Upper lobe of left lung (tissue), 6 donors: ENCODE results near the gene PRKG1. TPM values are rescaled to one million over a fixed set of nuclear protein-coding genes. Genes with fewer than 3 reads are reported as not detected.

Experiments used
- ATAC-seq, 2 donors: fragments of 200-7000 bp; cut with Tn5 transposase; one replicate each; pipeline ENCODE4 v1.9.1; 2022; ENCODE audit warnings: mild to moderate bottlenecking in 2 of 2, moderate library complexity in 2 of 2; ENCODE audit not compliant: low FRiP score in 2 of 2
- DNase-seq, 2 donors: peaks; one replicate each; pipeline ENCODE4 v3.0.0-alpha.2; 2019 to 2020
- H3K27ac ChIP-seq, 4 donors: fragments of 200-600 bp; sonication (generic); one replicate each; pipeline ENCODE4 v1.5.1; 2016 to 2019
- H3K27me3 ChIP-seq, 4 donors: fragments of 200-600 bp; sonication (generic); one replicate each; pipeline ENCODE4 v1.5.1; 2017 to 2019
- H3K36me3 ChIP-seq, 4 donors: fragments of 200-600 bp; sonication (generic); one replicate each; pipeline ENCODE4 v1.5.1; 2016 to 2019
- H3K4me1 ChIP-seq, 4 donors: fragments of 200-600 bp; sonication (generic); one replicate each; pipeline ENCODE4 v1.5.1; 2018 to 2019
- H3K4me3 ChIP-seq, 4 donors: fragments of 200-600 bp; sonication (generic); one replicate each; pipeline ENCODE4 v1.5.1; 2017 to 2019; ENCODE audit warnings: mild to moderate bottlenecking in 2 of 4, moderate library complexity in 1 of 4
- H3K9me3 ChIP-seq, 4 donors: fragments of 200-600 bp; sonication (generic); one replicate each; pipeline ENCODE4 v1.5.1; 2018 to 2019
- EP300 ChIP-seq, 4 donors: sonication (generic); formaldehyde crosslinking; IDR thresholded peaks; one replicate each; pipeline ENCODE4 v1.5.1; 2017; ENCODE audit warnings: antibody characterized with exemption in 4 of 4, control low read depth in 2 of 4
- POLR2A ChIP-seq, 4 donors: fragments of 450-650 bp; IDR thresholded peaks; one replicate each; pipeline ENCODE4 v1.5.1; 2016 to 2017; ENCODE audit warnings: antibody characterized with exemption in 4 of 4, mild to moderate bottlenecking in 2 of 4
- POLR2AphosphoS5 ChIP-seq, 2 donors: sonication (generic); formaldehyde crosslinking; IDR thresholded peaks; one replicate each; pipeline ENCODE4 v1.5.1; 2017; ENCODE audit warnings: antibody characterized with exemption in 2 of 2
- WGBS, 2 donors: methylation state at CpG; one replicate each; pipeline ENCODE4 v1.1.5; 2017 to 2018; 5-methylcytosine and 5-hydroxymethylcytosine counted together
- total RNA-seq, 6 donors: library from RNA; depleted of rRNA in 4 of 6; stranded (reverse); fragments of >200 nt in 4 of 6; gene quantifications; one replicate each; pipeline versions ENCODE4 v1.1.0 to v1.2.1, GENCODE V29; 2016 to 2021
- TF ChIP-seq, protein P1 (sequence below), 6 experiments: fragments of 450-650 bp in 4 of 6; fragments of 200-600 bp in 2 of 6; sonication (generic) in 2 of 6; IDR thresholded peaks; one replicate each; pipeline ENCODE4 v1.5.1; 2016 to 2019; ENCODE audit warnings: antibody characterized with exemption in 6 of 6
- donor health status: DM: no; HTN: no; CAD: no; lungs with moderate emphysema.
- donor health status: DM: no; HTN: yes; CAD: no; lungs with severe emphysema.

PRKG1 gene
- total RNA-seq, 6 donors from 2014 or later = 12.9 to 43.0 (median 25.0) TPM

DNA sequence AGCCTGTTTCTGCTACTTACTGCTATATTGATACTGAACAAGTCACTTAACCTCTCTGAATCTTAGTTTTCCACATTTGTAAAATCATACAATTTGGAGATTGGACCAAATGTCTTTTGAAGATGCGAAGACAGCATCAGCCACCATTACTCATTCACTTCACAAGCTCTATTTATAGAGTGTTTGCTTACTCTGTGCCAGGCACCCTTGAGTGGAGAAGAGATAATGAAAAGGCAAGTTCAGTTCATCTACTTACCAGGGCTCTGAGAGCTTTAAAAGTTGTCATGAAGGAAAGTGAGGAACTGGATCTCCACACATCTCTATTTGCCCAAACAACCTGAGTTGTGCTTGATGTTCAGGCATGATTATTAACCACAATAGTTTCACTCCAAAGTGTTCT, 347.6 kb downstream of the PRKG1 start:
- no peaks in the 10 kb centered on the region for H3K36me3 ChIP-seq

DNA sequence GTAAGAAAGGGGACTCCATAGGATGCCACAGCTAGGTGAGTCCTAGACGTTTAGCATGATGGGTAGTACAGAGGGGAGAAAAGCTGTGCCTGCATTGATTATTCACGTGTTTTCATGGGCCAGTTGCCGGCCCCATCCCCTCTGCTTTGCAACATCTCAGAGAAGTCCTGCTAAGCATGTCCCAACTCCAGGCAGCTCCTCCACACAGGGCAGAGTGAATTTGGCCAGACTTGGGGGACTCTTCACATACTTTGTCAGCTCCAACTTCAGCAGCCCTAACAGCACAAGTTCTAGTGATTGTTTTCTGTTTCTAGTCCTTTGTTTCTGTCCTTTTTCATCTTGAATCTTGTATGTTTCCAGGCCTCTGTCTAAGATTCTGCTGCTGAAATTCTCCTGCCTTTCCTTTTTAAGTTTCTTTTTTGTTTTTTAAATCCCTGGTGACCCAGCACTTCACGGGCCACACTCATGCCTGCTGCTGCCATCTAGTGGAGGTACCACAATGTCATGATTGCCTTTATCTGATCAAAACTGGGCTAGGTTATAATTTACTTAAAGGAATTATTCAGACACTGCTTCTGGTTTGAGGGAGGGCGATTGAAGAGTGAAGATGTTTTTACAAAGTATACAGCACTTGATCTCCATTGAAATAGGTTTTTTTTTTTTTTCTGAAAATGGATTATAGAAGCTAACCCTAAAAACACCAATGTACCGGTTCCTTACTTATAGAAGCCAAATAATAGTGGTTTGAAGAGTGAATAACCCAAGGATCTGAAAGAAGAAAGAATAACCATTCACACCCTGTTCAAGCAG, 348.2 kb downstream of the PRKG1 start:
- H3K36me3 ChIP-seq = no peaks in the 10 kb centered on the region
- peak overlapping the region in 1 of 4 donors; percentile 24 for H3K27ac ChIP-seq
- 59 to 60% methylated on average over 6 of the region's 6 CpGs for WGBS, 2 donors
- H3K4me1 ChIP-seq = peaks cover 0 to 13% (median 9%) of the 10 kb centered on the region in 4 donors
- DNase-seq (peak in 1 of 2 donors; percentile 24), ATAC-seq (peak; percentile 79 to 81)
- no peaks in the 10 kb centered on the region for H3K27me3 ChIP-seq
- no peak for TF ChIP-seq EP300 (IDR thresholded peaks at IDR 0.05)
- no peak for TF ChIP-seq POLR2A (IDR thresholded peaks at IDR 0.05)
- TF ChIP-seq, protein P1, sequence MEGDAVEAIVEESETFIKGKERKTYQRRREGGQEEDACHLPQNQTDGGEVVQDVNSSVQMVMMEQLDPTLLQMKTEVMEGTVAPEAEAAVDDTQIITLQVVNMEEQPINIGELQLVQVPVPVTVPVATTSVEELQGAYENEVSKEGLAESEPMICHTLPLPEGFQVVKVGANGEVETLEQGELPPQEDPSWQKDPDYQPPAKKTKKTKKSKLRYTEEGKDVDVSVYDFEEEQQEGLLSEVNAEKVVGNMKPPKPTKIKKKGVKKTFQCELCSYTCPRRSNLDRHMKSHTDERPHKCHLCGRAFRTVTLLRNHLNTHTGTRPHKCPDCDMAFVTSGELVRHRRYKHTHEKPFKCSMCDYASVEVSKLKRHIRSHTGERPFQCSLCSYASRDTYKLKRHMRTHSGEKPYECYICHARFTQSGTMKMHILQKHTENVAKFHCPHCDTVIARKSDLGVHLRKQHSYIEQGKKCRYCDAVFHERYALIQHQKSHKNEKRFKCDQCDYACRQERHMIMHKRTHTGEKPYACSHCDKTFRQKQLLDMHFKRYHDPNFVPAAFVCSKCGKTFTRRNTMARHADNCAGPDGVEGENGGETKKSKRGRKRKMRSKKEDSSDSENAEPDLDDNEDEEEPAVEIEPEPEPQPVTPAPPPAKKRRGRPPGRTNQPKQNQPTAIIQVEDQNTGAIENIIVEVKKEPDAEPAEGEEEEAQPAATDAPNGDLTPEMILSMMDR (IDR thresholded peaks at IDR 0.05) = peak; percentile 33 to 70 (median 53)
- TF ChIP-seq POLR2AphosphoS5 (IDR thresholded peaks at IDR 0.05) = no peak
- no peaks in the 10 kb centered on the region for H3K9me3 ChIP-seq
- H3K4me3 ChIP-seq = no peak overlapping the region

More for the DNA sequence above, 347.6 kb downstream of the PRKG1 start:
- TF ChIP-seq POLR2A (IDR thresholded peaks at IDR 0.05) = no peak
- no peak for TF ChIP-seq POLR2AphosphoS5 (IDR thresholded peaks at IDR 0.05)
- TF ChIP-seq, protein P1 (IDR thresholded peaks at IDR 0.05) = no peak
- no peak for TF ChIP-seq EP300 (IDR thresholded peaks at IDR 0.05)
- no peak overlapping the region for H3K4me3 ChIP-seq
- no peaks in the 10 kb centered on the region for H3K9me3 ChIP-seq
- WGBS, 2 donors = 74 to 91% methylated on average over 1 of the region's 1 CpG
- no peaks in the 10 kb centered on the region for H3K27me3 ChIP-seq
- H3K27ac ChIP-seq = peak overlapping the region in 2 of 4 donors; percentile 24 to 42
- ATAC-seq = no peak
- no peak for DNase-seq
- H3K4me1 ChIP-seq = peaks cover 0 to 13% (median 9%) of the 10 kb centered on the region in 4 donors

DNA sequence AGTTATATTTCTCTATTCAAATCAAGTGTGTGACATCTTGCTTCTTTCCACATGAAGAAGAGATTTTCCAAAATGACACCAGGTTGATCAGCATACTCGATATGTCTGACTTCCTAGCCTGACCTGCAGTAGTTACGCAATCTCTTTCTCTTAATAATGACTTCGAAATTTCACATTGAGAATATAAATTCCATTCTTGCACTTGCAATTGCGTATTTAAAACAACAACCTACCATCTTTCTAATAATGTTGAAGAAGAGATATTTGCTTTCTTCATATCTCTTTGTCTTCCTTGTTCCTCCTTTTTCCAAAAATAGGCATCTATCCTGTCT, 348.8 kb downstream of the PRKG1 start:
- TF ChIP-seq EP300 (IDR thresholded peaks at IDR 0.05) = no peak
- TF ChIP-seq, protein P1 (IDR thresholded peaks at IDR 0.05) = no peak
- TF ChIP-seq POLR2A (IDR thresholded peaks at IDR 0.05) = no peak
- TF ChIP-seq POLR2AphosphoS5 (IDR thresholded peaks at IDR 0.05) = no peak
- Histone ChIP-seq H3K27me3 (no peaks in the 10 kb centered on the region), H3K9me3 (no peaks in the 10 kb centered on the region), H3K27ac (no peak overlapping the region), H3K4me3 (no peak overlapping the region), H3K36me3 (no peaks in the 10 kb centered on the region), H3K4me1 (peaks cover 0 to 13% (median 9%) of the 10 kb centered on the region in 4 donors)
- no peak for ATAC-seq
- WGBS, 2 donors = 57 to 71% methylated on average over 4 of the region's 4 CpGs
- DNase-seq = no peak

DNA sequence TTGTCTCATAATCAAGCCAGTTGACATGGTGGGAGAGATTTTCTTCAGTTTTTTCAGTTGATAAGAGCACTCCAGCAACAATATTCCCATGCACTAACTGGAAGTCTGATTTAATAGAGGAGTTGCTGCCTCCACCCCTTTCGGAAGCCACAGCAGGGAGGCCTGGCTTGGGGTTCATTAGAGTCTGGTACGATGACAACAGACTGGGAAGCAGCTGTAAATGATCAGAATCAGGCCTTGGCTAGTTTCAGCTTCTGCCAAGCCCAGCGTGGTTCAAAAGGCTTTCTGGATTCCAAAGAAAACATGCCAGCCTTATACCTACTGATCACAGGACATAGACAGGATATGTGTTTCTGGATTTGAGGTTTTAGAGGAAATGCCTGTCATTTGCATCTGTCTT, 351.1 kb downstream of the PRKG1 start:
- Histone ChIP-seq H3K27ac (no peak overlapping the region), H3K36me3 (no peaks in the 10 kb centered on the region), H3K4me1 (peaks cover 0 to 13% (median 9%) of the 10 kb centered on the region in 4 donors), H3K4me3 (no peak overlapping the region), H3K9me3 (no peaks in the 10 kb centered on the region), H3K27me3 (no peaks in the 10 kb centered on the region)
- WGBS, 2 donors = 67 to 70% methylated on average over 3 of the region's 3 CpGs
- TF ChIP-seq POLR2A (IDR thresholded peaks at IDR 0.05) (no peak), POLR2AphosphoS5 (IDR thresholded peaks at IDR 0.05) (no peak), EP300 (IDR thresholded peaks at IDR 0.05) (no peak)
- TF ChIP-seq, protein P1 (IDR thresholded peaks at IDR 0.05) = no peak
- no peak for DNase-seq
- ATAC-seq = peak in 1 of 2 donors; percentile 17
